Measurements from ENCODE around the gene ZBTB26.

ZBTB26 gene

DNA sequence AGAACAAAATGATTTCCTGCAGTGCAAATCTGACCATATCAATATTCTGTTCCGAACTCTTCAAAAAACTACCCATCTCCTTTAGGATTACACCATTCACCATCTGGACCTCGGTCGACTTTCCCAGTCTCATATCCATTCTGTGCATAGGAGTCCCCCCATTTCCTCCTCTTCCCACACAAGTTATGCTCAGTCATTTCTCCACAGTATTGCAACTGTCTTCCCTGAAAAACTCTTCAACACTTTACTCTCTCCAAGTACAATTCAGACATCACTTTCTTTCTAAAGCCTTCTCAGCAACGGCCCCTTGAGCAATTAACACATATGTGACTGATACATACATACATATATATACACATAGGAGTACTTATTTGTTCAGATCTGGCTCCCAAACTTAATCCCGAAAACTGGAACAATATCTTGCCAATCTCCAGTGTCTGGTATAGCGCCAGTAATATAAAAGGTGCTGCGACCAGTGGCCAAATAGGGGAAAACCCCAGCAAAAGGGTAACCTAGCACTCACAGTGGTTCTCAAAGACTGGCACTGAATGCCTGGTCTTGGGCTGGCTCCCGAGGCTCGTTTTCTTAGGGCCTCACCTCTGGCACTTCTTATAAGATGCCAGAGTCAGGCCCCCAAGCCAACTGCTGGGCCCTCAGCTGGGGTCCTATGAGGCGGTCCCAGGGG lies 629 bp downstream of the ZBTB26 start:
- TF ChIP-seq, protein P1, sequence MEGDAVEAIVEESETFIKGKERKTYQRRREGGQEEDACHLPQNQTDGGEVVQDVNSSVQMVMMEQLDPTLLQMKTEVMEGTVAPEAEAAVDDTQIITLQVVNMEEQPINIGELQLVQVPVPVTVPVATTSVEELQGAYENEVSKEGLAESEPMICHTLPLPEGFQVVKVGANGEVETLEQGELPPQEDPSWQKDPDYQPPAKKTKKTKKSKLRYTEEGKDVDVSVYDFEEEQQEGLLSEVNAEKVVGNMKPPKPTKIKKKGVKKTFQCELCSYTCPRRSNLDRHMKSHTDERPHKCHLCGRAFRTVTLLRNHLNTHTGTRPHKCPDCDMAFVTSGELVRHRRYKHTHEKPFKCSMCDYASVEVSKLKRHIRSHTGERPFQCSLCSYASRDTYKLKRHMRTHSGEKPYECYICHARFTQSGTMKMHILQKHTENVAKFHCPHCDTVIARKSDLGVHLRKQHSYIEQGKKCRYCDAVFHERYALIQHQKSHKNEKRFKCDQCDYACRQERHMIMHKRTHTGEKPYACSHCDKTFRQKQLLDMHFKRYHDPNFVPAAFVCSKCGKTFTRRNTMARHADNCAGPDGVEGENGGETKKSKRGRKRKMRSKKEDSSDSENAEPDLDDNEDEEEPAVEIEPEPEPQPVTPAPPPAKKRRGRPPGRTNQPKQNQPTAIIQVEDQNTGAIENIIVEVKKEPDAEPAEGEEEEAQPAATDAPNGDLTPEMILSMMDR (IDR thresholded peaks at IDR 0.05; ENCODE audit: low read length, missing control alignments): no peak
- no peak for DNase-seq (ENCODE audit: low read depth)
- H3K4me3 ChIP-seq (replicated peaks; ENCODE audit: low read depth, low read length): peak overlapping the region; percentile 93

DNA sequence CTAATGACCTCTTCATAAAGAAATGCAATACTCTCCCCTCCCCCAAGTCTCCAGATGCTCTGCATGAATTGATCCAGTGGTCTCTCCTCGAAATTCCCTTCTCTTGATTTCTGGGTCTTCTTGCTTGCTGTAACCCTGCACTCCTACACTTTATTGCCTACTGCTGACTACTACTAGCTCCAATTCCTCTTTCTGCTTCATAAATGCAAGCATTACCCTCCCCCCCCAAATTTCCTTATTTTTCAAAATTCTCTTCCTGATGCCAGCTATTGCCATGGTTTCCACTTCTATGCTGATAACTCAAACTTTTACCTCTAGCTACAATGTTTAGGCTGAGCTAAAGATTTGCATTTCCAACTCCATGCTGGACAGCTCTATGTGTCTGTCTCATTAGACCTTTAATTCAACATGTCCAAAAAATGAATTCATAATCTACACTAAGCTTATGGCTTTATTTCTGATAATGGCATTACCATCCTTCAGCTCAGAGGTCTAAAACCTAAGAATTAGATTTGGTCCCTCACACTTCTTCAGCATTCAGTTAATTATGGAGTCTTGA lies 1.4 kb downstream of the ZBTB26 start:
- TF ChIP-seq, protein P1 (IDR thresholded peaks at IDR 0.05; ENCODE audit: low read length, missing control alignments): no peak
- peak overlapping the region; percentile 93 for H3K4me3 ChIP-seq (replicated peaks; ENCODE audit: low read depth, low read length)
- DNase-seq (ENCODE audit: low read depth): no peak

DNA sequence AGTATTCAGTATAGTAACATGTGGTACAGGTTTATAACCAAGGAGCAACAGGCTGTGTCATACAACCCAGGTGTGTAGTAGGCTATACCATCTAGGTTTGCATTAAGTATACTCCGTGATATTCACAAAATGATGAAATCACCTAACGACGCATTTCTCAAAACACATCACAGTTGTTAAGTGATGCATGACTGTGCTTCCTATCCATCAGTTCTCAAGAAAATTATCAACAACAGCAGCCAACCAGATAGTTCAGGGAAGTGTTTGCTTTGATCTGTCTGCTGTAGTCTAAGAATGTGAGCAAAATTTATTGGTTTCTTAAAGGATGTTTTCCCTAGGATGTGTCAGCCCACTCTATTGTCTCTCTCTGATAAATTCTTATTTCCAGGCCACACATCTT lies 7.4 kb downstream of the ZBTB26 start:
- H3K4me3 ChIP-seq (replicated peaks; ENCODE audit: low read depth, low read length): no peak overlapping the region
- TF ChIP-seq, protein P1 (IDR thresholded peaks at IDR 0.05; ENCODE audit: low read length, missing control alignments): no peak
- DNase-seq (ENCODE audit: low read depth): no peak

DNA sequence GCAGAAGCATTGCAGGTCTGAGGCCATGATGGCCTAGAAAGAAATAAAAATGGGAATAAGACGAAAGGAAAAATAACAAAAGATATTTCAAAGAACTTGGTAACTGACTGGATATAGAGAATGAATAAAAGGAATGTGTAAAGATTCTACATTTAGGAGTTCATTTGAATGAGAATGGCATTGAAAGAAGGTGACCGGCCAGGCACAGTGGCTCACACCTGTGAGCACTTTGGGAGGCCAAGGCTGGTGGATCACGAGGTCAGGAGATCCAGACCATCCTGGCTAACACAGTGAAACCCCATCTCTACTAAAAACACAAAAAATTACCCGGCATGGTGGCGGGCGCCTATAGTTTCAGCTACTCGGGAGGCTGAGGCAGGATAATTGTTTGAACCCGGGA lies 8.6 kb downstream of the ZBTB26 start:
- DNase-seq (ENCODE audit: low read depth): no peak
- TF ChIP-seq, protein P1 (IDR thresholded peaks at IDR 0.05; ENCODE audit: low read length, missing control alignments): no peak
- no peak overlapping the region for H3K4me3 ChIP-seq (replicated peaks; ENCODE audit: low read depth, low read length)

DNA sequence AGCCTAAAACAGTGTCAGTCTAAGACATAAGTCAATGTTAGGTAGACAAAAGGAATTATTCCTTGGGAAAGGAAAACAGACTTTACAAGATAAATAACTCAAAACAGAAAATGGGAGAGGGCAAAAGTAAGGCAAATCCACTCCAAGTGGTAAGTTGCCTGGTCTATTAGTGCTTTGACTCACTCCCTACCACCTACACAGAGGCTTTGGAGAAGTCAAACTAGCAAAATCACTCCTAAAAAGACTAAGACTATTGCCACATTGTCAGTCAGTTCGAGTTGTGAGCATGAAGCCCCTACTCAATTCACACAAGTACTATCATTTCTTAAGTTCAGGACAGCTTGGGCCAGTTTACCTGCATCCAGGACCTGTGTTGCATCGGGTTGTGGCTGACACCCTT lies 13.0 kb downstream of the ZBTB26 start:
- TF ChIP-seq, protein P1 (IDR thresholded peaks at IDR 0.05; ENCODE audit: low read length, missing control alignments): no peak
- no peak for DNase-seq (ENCODE audit: low read depth)
- H3K4me3 ChIP-seq (replicated peaks; ENCODE audit: low read depth, low read length): no peak overlapping the region

DNA sequence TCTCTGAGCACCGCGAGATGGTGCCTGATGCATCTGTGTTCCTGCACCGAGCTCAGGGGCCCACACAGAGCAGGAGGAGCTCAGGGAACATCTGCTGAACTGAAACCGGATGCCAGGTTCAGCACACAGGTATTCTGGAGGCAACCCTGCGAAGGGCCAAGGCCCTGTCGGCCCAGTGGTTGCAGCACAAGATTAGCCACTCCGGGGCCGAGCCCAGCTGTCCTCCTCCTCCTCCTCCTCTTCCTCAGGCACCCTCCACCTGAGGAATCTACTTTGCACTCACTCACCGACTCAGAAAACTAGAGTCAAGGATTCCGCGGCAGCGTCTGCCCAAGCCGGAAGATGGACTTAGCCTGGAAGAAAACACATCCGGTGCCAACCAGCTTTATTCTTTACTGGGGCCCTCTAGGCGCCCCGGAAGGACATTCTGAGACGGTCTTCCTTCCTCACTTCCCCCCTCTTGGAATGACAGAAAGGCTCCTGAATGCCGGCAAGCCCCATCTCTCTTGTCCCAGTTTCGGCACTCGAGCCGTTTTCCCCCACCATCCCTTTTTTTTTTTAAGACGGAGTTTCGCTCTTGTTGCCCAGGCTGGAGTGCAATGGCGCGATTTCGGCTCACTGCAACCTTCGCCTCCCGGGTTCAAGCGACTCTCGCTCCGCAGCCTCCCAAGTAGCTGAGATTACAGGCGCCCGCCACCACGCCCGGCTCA lies 18.2 kb downstream of the ZBTB26 start, which contains the start of gene ZBTB6:
ZBTB6 (minus strand) TSS at position 360 of the 710 bp plus-strand sequence. CDS start 1,251 bp downstream, outside the sequence.
- DNase-seq (ENCODE audit: low read depth): peak; percentile 86
- TF ChIP-seq, protein P1 (IDR thresholded peaks at IDR 0.05; ENCODE audit: low read length, missing control alignments): no peak
- H3K4me3 ChIP-seq (replicated peaks; ENCODE audit: low read depth, low read length): peak within 1 kb of the TSS; percentile 89

Data from fibroblast of pulmonary artery (primary cell).